Activated T-cell treated with anti-CD3 and anti-CD28 coated beads for 4 hours (primary cell): Measurements from ENCODE around the gene SDF4.
"Not testable (repeated sequence)": the region's sequence is repeated elsewhere in the genome, so short reads cannot be mapped to it uniquely, and the experiment has no call there.

Experiments
- DNase-seq: peaks from one replicate; pipeline ENCODE4 v3.0.0-alpha.2; 2020

SDF4 gene

GRCh38 chr1:1196431-1197187, 35.2 kb downstream of the SDF4 start:
- no peak for DNase-seq

GRCh38 chr1:1195726-1196125, 36.1 kb downstream of the SDF4 start:
- DNase-seq: not testable (repeated sequence)

- no peak for DNase-seq
Measured at GRCh38 chr1:1194723-1195122, 37.1 kb downstream of the SDF4 start.

GRCh38 chr1:1191734-1192133, 40.1 kb downstream of the SDF4 start:
- no peak for DNase-seq

- DNase-seq: no peak
Measured at GRCh38 chr1:1189111-1189510, 42.7 kb downstream of the SDF4 start.

- DNase-seq: no peak
Measured at GRCh38 chr1:1187938-1188337, 43.9 kb downstream of the SDF4 start.

- DNase-seq: no peak
Measured at GRCh38 chr1:1185101-1185765, 46.6 kb downstream of the SDF4 start.

- DNase-seq: no peak
Measured at GRCh38 chr1:1183833-1184775, 47.7 kb downstream of the SDF4 start.

GRCh38 chr1:1183221-1183747, 48.5 kb downstream of the SDF4 start:
- no peak for DNase-seq

GRCh38 chr1:1182491-1183220, 49.1 kb downstream of the SDF4 start:
- DNase-seq: no peak

GRCh38 chr1:1181938-1182410, 49.8 kb downstream of the SDF4 start:
- no peak for DNase-seq

GRCh38 chr1:1181129-1181937, 50.5 kb downstream of the SDF4 start:
- no peak for DNase-seq

GRCh38 chr1:1179983-1180861, 51.6 kb downstream of the SDF4 start:
- DNase-seq: no peak

GRCh38 chr1:1179346-1179982, 52.3 kb downstream of the SDF4 start:
- no peak for DNase-seq

GRCh38 chr1:1178794-1179331, 52.9 kb downstream of the SDF4 start:
- no peak for DNase-seq

GRCh38 chr1:1177452-1178206, 54.2 kb downstream of the SDF4 start:
- DNase-seq: no peak

GRCh38 chr1:1176931-1177330, 54.9 kb downstream of the SDF4 start:
- no peak for DNase-seq

GRCh38 chr1:1176063-1176761, 55.6 kb downstream of the SDF4 start:
- DNase-seq: not testable (repeated sequence)
